ENCODE measurements around the gene CIB2.

GRCh38 chr15:78071383-78071782 is 59.9 kb downstream of the CIB2 start:
- TF ChIP-seq POLR2A (IDR thresholded peaks at IDR 0.05) (no peak), CTCF (IDR thresholded peaks at IDR 0.05) (no peak), POLR2AphosphoS5 (IDR thresholded peaks at IDR 0.05) (no peak)

Measured in suprapubic skin (tissue), 4 donors.